NT2/D1 (cell line): ENCODE measurements around the gene HABP4.
"Not testable (repeated sequence)": the region's sequence is repeated elsewhere in the genome, so short reads cannot be mapped to it uniquely, and the experiment has no call there.

Experiments
- DNase-seq: peaks from one replicate; pipeline ENCODE4 v3.0.0-alpha.2; 2011; ENCODE audit warnings: low read depth, low spot score
- H3K27me3 ChIP-seq: 2 replicates; pipeline ENCODE4 v1.6.0; 2011; ENCODE audit warnings: mild to moderate bottlenecking; ENCODE audit not compliant: insufficient read length, insufficient read depth
- H3K36me3 ChIP-seq: 2 replicates; pipeline ENCODE4 v1.6.1; 2011; ENCODE audit warnings: mild to moderate bottlenecking, low read length, mixed read lengths; ENCODE audit not compliant: insufficient read depth, insufficient read length
- H3K4me1 ChIP-seq: 2 replicates; pipeline ENCODE4 v1.5.1; 2011; ENCODE audit not compliant: insufficient read depth, insufficient read length
- H3K4me3 ChIP-seq: 2 replicates; pipeline ENCODE4 v1.5.1; 2011; ENCODE audit warnings: low read depth; ENCODE audit not compliant: insufficient read length
- H3K9ac ChIP-seq: 2 replicates; pipeline ENCODE4 v1.6.0; 2011; ENCODE audit warnings: low read depth; ENCODE audit not compliant: insufficient read length
- H3K9me3 ChIP-seq: 2 replicates; pipeline ENCODE4 v1.5.1; 2011; ENCODE audit warnings: mild to moderate bottlenecking, low read length; ENCODE audit not compliant: insufficient read depth
- SUZ12 ChIP-seq: IDR thresholded peaks from 2 replicates; pipeline ENCODE4 v1.6.1; 2011; ENCODE audit not compliant: insufficient read length, insufficient read depth; ENCODE audit errors: extremely low read depth
- YY1 ChIP-seq: IDR thresholded peaks from 2 replicates; pipeline ENCODE4 v1.6.1; 2011; ENCODE audit not compliant: insufficient read length, insufficient read depth
- ZNF274 ChIP-seq: IDR thresholded peaks from 2 replicates; pipeline ENCODE4 v1.6.1; 2011; ENCODE audit warnings: mild to moderate bottlenecking, low read depth, low read length

Gene HABP4

GRCh38 chr9:96501633-96502538, 51.9 kb downstream of the HABP4 start:
- Histone ChIP-seq H3K4me1 (peaks cover 4% of the 10 kb centered on the region), H3K4me3 (no peak overlapping the region), H3K36me3 (peaks cover 10% of the 10 kb centered on the region), H3K27me3 (no peaks in the 10 kb centered on the region), H3K9me3 (no peaks in the 10 kb centered on the region), H3K9ac (no peak overlapping the region)
- no peak for DNase-seq
- TF ChIP-seq ZNF274 (no peak), SUZ12 (no peak), YY1 (no peak)

- H3K9me3 ChIP-seq, result no peaks in the 10 kb centered on the region
- no peak overlapping the region for H3K9ac ChIP-seq
- no peak for DNase-seq
- H3K36me3 ChIP-seq, result peaks cover 10% of the 10 kb centered on the region
- H3K4me3 ChIP-seq, result no peak overlapping the region
- TF ChIP-seq ZNF274 (no peak), YY1 (no peak), SUZ12 (no peak)
- H3K4me1 ChIP-seq, result peaks cover 4% of the 10 kb centered on the region
- H3K27me3 ChIP-seq, result no peaks in the 10 kb centered on the region
Measured at GRCh38 chr9:96502539-96503373, 52.8 kb downstream of the HABP4 start.

GRCh38 chr9:96503374-96503748, 53.4 kb downstream of the HABP4 start:
- H3K36me3 ChIP-seq, result peaks cover 10% of the 10 kb centered on the region
- not testable (repeated sequence) for H3K9me3 ChIP-seq, DNase-seq, H3K27me3 ChIP-seq, H3K4me1 ChIP-seq, H3K4me3 ChIP-seq, H3K9ac ChIP-seq

- H3K27me3 ChIP-seq, result no peaks in the 10 kb centered on the region
- DNase-seq, result no peak
- H3K4me1 ChIP-seq, result peaks cover 3% of the 10 kb centered on the region
- no peaks in the 10 kb centered on the region for H3K9me3 ChIP-seq
- TF ChIP-seq ZNF274 (no peak), SUZ12 (no peak), YY1 (no peak)
- H3K36me3 ChIP-seq, result peaks cover 12% of the 10 kb centered on the region
- H3K4me3 ChIP-seq, result no peak overlapping the region
- no peak overlapping the region for H3K9ac ChIP-seq
Measured at GRCh38 chr9:96503918-96504317, 53.9 kb downstream of the HABP4 start.

- Histone ChIP-seq H3K4me1 (no peaks in the 10 kb centered on the region), H3K27me3 (no peaks in the 10 kb centered on the region), H3K36me3 (peaks cover 13% of the 10 kb centered on the region), H3K4me3 (no peak overlapping the region), H3K9me3 (no peaks in the 10 kb centered on the region), H3K9ac (no peak overlapping the region)
- DNase-seq, result no peak
- TF ChIP-seq SUZ12, result no peak
- no peak for TF ChIP-seq ZNF274
- TF ChIP-seq YY1, result no peak
Measured at GRCh38 chr9:96505316-96505991, 55.5 kb downstream of the HABP4 start.

- H3K9me3 ChIP-seq, result no peaks in the 10 kb centered on the region
- H3K4me1 ChIP-seq, result no peaks in the 10 kb centered on the region
- TF ChIP-seq YY1 (no peak), ZNF274 (no peak), SUZ12 (no peak)
- peaks cover 18% of the 10 kb centered on the region for H3K36me3 ChIP-seq
- no peaks in the 10 kb centered on the region for H3K27me3 ChIP-seq
- no peak overlapping the region for H3K4me3 ChIP-seq
- DNase-seq, result no peak
- no peak overlapping the region for H3K9ac ChIP-seq
Measured at GRCh38 chr9:96508227-96508940, 58.4 kb downstream of the HABP4 start.

GRCh38 chr9:96509026-96509425, 59.1 kb downstream of the HABP4 start:
- TF ChIP-seq ZNF274, result no peak
- no peak for TF ChIP-seq SUZ12
- TF ChIP-seq YY1, result no peak
- peaks cover 22% of the 10 kb centered on the region for H3K36me3 ChIP-seq
- no peak for DNase-seq
- H3K4me3 ChIP-seq, result no peak overlapping the region
- no peaks in the 10 kb centered on the region for H3K27me3 ChIP-seq
- no peak overlapping the region for H3K9ac ChIP-seq
- no peaks in the 10 kb centered on the region for H3K4me1 ChIP-seq
- no peaks in the 10 kb centered on the region for H3K9me3 ChIP-seq
